HEK293 (cell line): ENCODE results near the gene CD40LG.

ENCODE experiments used
- CTCF ChIA-PET: fragments of 350-600 bp; formaldehyde crosslinking; extraction: SDS; loops from one replicate; lab custom pipeline; 2021; ENCODE audit warnings: antibody characterized with exemption; lab: Yijun Ruan, JAX
- POLR2A ChIA-PET: fragments of 300-600 bp; formaldehyde crosslinking; extraction: SDS; loops from one replicate; lab custom pipeline; 2020; ENCODE audit warnings: antibody characterized with exemption, inconsistent platforms; lab: Yijun Ruan, JAX
- H3K27ac ChIP-seq: fragments of 200-500 bp; sonication (Bioruptor generic); 2 replicates; pipeline ENCODE4 v1.5.1; 2014; ENCODE audit warnings: low read depth, low read length, control low read depth, inconsistent platforms; ENCODE audit errors: extremely low read depth
- H3K36me3 ChIP-seq, 2 experiments: fragments of 200-500 bp in 1 of 2; sonication (Bioruptor generic) in 1 of 2; 1 replicate in 1 of 2; 2 replicates in 1 of 2; pipeline ENCODE4 v1.5.1; 2014 to 2017; ENCODE audit warnings: inconsistent platforms in 2 of 2, low read length in 2 of 2; ENCODE audit not compliant: control insufficient read depth in 2 of 2, insufficient read depth in 1 of 2
- H3K4me1 ChIP-seq: fragments of 200-500 bp; sonication (Bioruptor generic); 2 replicates; pipeline ENCODE4 v1.5.1; 2014; ENCODE audit warnings: mild to moderate bottlenecking, low read length, inconsistent platforms; ENCODE audit not compliant: control insufficient read depth, insufficient read depth
- H3K4me3 ChIP-seq: 2 replicates; pipeline ENCODE4 v1.5.1; 2011; ENCODE audit warnings: low read depth, mild to moderate bottlenecking, control low read depth, low read length, moderate library complexity
- H3K9me3 ChIP-seq: fragments of 200-500 bp; sonication (Bioruptor generic); 2 replicates; pipeline ENCODE4 v1.5.1; 2014; ENCODE audit warnings: low read depth, low read length, inconsistent platforms; ENCODE audit not compliant: control insufficient read depth, insufficient read depth
- INSM2 ChIP-seq: fragments of 450-650 bp; formaldehyde crosslinking; IDR thresholded peaks from 2 replicates; pipeline ENCODE4 v1.5.1; 2016; ENCODE audit warnings: missing biosample characterization, missing genetic modification characterization
- KLF7 ChIP-seq: fragments of 450-650 bp; formaldehyde crosslinking; IDR thresholded peaks from 2 replicates; pipeline ENCODE4 v1.5.1; 2016; ENCODE audit warnings: missing biosample characterization, missing genetic modification characterization, borderline replicate concordance
- KLF9 ChIP-seq: fragments of 450-650 bp; formaldehyde crosslinking; IDR thresholded peaks from 2 replicates; pipeline ENCODE4 v1.5.1; 2016; ENCODE audit warnings: missing biosample characterization, missing genetic modification characterization, low read depth
- YY1 ChIP-seq: fragments of 450-650 bp; formaldehyde crosslinking; IDR thresholded peaks from 2 replicates; pipeline ENCODE4 v1.5.1; 2018; ENCODE audit warnings: missing biosample characterization, missing genetic modification characterization
- ZBTB44 ChIP-seq: fragments of 450-650 bp; IDR thresholded peaks from 2 replicates; pipeline ENCODE4 v1.5.1; 2018; ENCODE audit warnings: missing biosample characterization, mild to moderate bottlenecking, missing genetic modification characterization
- ZEB2 ChIP-seq: fragments of 450-650 bp; formaldehyde crosslinking; IDR thresholded peaks from 2 replicates; pipeline ENCODE4 v1.5.1; 2016; ENCODE audit warnings: missing biosample characterization, missing genetic modification characterization
- ZNF10 ChIP-seq: fragments of 450-650 bp; formaldehyde crosslinking; IDR thresholded peaks from 2 replicates; pipeline ENCODE4 v1.5.1; 2017; ENCODE audit warnings: missing biosample characterization, missing genetic modification characterization
- ZNF112 ChIP-seq: fragments of 450-650 bp; formaldehyde crosslinking; IDR thresholded peaks from 2 replicates; pipeline ENCODE4 v1.5.0; 2017; ENCODE audit warnings: missing biosample characterization, missing genetic modification characterization
- ZNF138 ChIP-seq: fragments of 450-650 bp; formaldehyde crosslinking; IDR thresholded peaks from 2 replicates; pipeline ENCODE4 v1.5.1; 2016; ENCODE audit warnings: missing biosample characterization, missing genetic modification characterization, borderline replicate concordance
- ZNF174 ChIP-seq: fragments of 450-650 bp; formaldehyde crosslinking; IDR thresholded peaks from 2 replicates; pipeline ENCODE4 v1.5.0; 2017; ENCODE audit warnings: missing biosample characterization, mild to moderate bottlenecking, missing genetic modification characterization
- ZNF19 ChIP-seq: fragments of 450-650 bp; formaldehyde crosslinking; IDR thresholded peaks from 2 replicates; pipeline ENCODE4; 2016; ENCODE audit warnings: missing biosample characterization, missing genetic modification characterization, low read depth
- ZNF24 ChIP-seq: fragments of 450-650 bp; formaldehyde crosslinking; IDR thresholded peaks from 2 replicates; pipeline ENCODE4 v1.5.1; 2016; ENCODE audit warnings: missing biosample characterization, missing genetic modification characterization
- ZNF266 ChIP-seq: fragments of 450-650 bp; formaldehyde crosslinking; IDR thresholded peaks from 2 replicates; pipeline ENCODE4 v1.5.1; 2016; ENCODE audit warnings: missing biosample characterization, missing genetic modification characterization, low read depth
- ZNF350 ChIP-seq: fragments of 450-650 bp; formaldehyde crosslinking; IDR thresholded peaks from 2 replicates; pipeline ENCODE4 v1.5.0; 2017; ENCODE audit warnings: missing biosample characterization, mild to moderate bottlenecking, missing genetic modification characterization
- ZNF514 ChIP-seq: fragments of 450-650 bp; formaldehyde crosslinking; IDR thresholded peaks from 2 replicates; pipeline ENCODE4 v1.5.1; 2016; ENCODE audit warnings: missing biosample characterization, missing genetic modification characterization
- ZNF571 ChIP-seq: fragments of 450-650 bp; formaldehyde crosslinking; IDR thresholded peaks from 2 replicates; pipeline ENCODE4 v1.5.0; 2017; ENCODE audit warnings: missing biosample characterization, missing genetic modification characterization
- ZNF596 ChIP-seq: fragments of 450-650 bp; IDR thresholded peaks from 2 replicates; pipeline ENCODE4 v1.5.0; 2018; ENCODE audit warnings: missing biosample characterization, mild to moderate bottlenecking, missing genetic modification characterization, moderate library complexity
- TF ChIP-seq, protein P1 (sequence below): fragments of 450-650 bp; IDR thresholded peaks from 2 replicates; pipeline ENCODE4 v1.5.1; 2018; ENCODE audit warnings: missing biosample characterization, missing genetic modification characterization
- TF ChIP-seq, protein P2 (sequence below): fragments of 450-650 bp; formaldehyde crosslinking; IDR thresholded peaks from 2 replicates; pipeline ENCODE4 v1.5.1; 2016; ENCODE audit warnings: missing biosample characterization, missing genetic modification characterization
- TF ChIP-seq, protein P3 (sequence below): IDR thresholded peaks from 2 replicates; pipeline ENCODE4 v1.6.1; 2011; ENCODE audit warnings: mild to moderate bottlenecking, low read depth, low read length, borderline replicate concordance

The CD40LG gene

GRCh38 chrX:136619899-136620505 is 28.0 kb upstream of the CD40LG start:
- CTCF ChIA-PET, result no interaction called here
- no peaks in the 10 kb centered on the region for H3K36me3 ChIP-seq
- H3K4me1 ChIP-seq, result no peaks in the 10 kb centered on the region
- no peak overlapping the region for H3K27ac ChIP-seq
- no peaks in the 10 kb centered on the region; the same call in 1 of the 2 replicates for H3K9me3 ChIP-seq
- no peak for TF ChIP-seq ZNF596 (tag by site-specific recombination)
- no peak for TF ChIP-seq ZNF138
- TF ChIP-seq ZBTB44, result no peak
- TF ChIP-seq, protein P1, sequence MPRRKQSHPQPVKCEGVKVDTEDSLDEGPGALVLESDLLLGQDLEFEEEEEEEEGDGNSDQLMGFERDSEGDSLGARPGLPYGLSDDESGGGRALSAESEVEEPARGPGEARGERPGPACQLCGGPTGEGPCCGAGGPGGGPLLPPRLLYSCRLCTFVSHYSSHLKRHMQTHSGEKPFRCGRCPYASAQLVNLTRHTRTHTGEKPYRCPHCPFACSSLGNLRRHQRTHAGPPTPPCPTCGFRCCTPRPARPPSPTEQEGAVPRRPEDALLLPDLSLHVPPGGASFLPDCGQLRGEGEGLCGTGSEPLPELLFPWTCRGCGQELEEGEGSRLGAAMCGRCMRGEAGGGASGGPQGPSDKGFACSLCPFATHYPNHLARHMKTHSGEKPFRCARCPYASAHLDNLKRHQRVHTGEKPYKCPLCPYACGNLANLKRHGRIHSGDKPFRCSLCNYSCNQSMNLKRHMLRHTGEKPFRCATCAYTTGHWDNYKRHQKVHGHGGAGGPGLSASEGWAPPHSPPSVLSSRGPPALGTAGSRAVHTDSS (tag by site-specific recombination), result no peak
- TF ChIP-seq, protein P2, sequence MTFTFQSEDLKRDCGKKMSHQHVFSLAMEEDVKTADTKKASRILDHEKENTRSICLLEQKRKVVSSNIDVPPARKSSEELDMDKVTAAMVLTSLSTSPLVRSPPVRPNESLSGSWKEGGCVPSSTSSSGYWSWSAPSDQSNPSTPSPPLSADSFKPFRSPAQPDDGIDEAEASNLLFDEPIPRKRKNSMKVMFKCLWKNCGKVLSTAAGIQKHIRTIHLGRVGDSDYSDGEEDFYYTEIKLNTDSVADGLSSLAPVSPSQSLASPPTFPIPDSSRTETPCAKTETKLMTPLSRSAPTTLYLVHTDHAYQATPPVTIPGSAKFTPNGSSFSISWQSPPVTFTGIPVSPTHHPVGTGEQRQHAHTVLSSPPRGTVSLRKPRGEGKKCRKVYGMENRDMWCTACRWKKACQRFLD (tag by site-specific recombination), result no peak
- no peak for TF ChIP-seq ZNF19 (tag by site-specific recombination)
- TF ChIP-seq ZNF514 (tag by site-specific recombination), result no peak
- TF ChIP-seq KLF9 (tag by site-specific recombination), result no peak
- no peak for TF ChIP-seq ZNF350 (tag by site-specific recombination)
- TF ChIP-seq ZEB2 (tag by site-specific recombination), result no peak
- TF ChIP-seq ZNF24, result no peak
- no peak for TF ChIP-seq INSM2 (tag by site-specific recombination)
- no peak for TF ChIP-seq YY1 (tag by site-specific recombination)
- TF ChIP-seq ZNF174, result no peak
- no peak for TF ChIP-seq KLF7 (tag by site-specific recombination)
- no peak for TF ChIP-seq ZNF10 (tag by site-specific recombination)
- no peak for TF ChIP-seq ZNF112 (tag by site-specific recombination)
- TF ChIP-seq, protein P3, sequence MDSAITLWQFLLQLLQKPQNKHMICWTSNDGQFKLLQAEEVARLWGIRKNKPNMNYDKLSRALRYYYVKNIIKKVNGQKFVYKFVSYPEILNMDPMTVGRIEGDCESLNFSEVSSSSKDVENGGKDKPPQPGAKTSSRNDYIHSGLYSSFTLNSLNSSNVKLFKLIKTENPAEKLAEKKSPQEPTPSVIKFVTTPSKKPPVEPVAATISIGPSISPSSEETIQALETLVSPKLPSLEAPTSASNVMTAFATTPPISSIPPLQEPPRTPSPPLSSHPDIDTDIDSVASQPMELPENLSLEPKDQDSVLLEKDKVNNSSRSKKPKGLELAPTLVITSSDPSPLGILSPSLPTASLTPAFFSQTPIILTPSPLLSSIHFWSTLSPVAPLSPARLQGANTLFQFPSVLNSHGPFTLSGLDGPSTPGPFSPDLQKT, result no peak
- TF ChIP-seq ZNF266 (tag by site-specific recombination), result no peak
- TF ChIP-seq ZNF571, result no peak
- TF ChIP-seq, all 188 proteins: peak for 0
- POLR2A ChIA-PET, result no interaction called here
- H3K4me3 ChIP-seq, result no peak overlapping the region
